Fibroblast of the aortic adventitia (primary cell): Measurements from ENCODE around the gene CAPN13. TPM values are rescaled to one million over a fixed set of nuclear protein-coding genes. Genes with fewer than 3 reads are reported as not detected.

ENCODE experiments used
- DNase-seq: peaks from one replicate; pipeline ENCODE4 v3.0.0-alpha.2; 2010; ENCODE audit warnings: low read depth
- H3K4me3 ChIP-seq: 2 replicates; pipeline ENCODE4 v1.5.1; 2011; ENCODE audit warnings: low read depth, mild to moderate bottlenecking, control low read depth, low read length, moderate library complexity
- CTCF ChIP-seq: IDR thresholded peaks from 2 replicates; pipeline ENCODE4 v1.5.1; 2011; ENCODE audit warnings: mild to moderate bottlenecking, low read length, control low read depth, inconsistent platforms; ENCODE audit not compliant: insufficient read depth
- total RNA-seq: library from RNA; depleted of rRNA; stranded (reverse); fragments of >200 nt; gene quantifications from 2 replicates; pipeline ENCODE4 v1.2.3, GENCODE V29; 2012; ENCODE audit warnings: low replicate concordance

Gene CAPN13
- total RNA-seq, 1 donor = not detected

GRCh38 chr2:30823452-30823851 lies 16.2 kb upstream of the CAPN13 start:
- no peak overlapping the region for H3K4me3 ChIP-seq
- TF ChIP-seq CTCF = no peak
- DNase-seq = no peak

- no peak overlapping the region for H3K4me3 ChIP-seq
- no peak for TF ChIP-seq CTCF
- DNase-seq = no peak
These were observed 14.7 kb upstream of the CAPN13 start for GRCh38 chr2:30821960-30822359.

- no peak for DNase-seq
- TF ChIP-seq CTCF = no peak
- no peak overlapping the region for H3K4me3 ChIP-seq
These were observed 13.3 kb upstream of the CAPN13 start for GRCh38 chr2:30820381-30821055.

- H3K4me3 ChIP-seq = no peak overlapping the region
- TF ChIP-seq CTCF = no peak
- DNase-seq = no peak
These were observed 2.7 kb upstream of the CAPN13 start for GRCh38 chr2:30809938-30810337.

- H3K4me3 ChIP-seq = no peak overlapping the region
- DNase-seq = no peak
- no peak for TF ChIP-seq CTCF
These were observed 1.4 kb upstream of the CAPN13 start for GRCh38 chr2:30808695-30809094.

GRCh38 chr2:30803281-30803680 lies 4.0 kb downstream of the CAPN13 start:
- TF ChIP-seq CTCF = no peak
- no peak overlapping the region for H3K4me3 ChIP-seq
- DNase-seq = no peak

- no peak for TF ChIP-seq CTCF
- no peak for DNase-seq
- H3K4me3 ChIP-seq = no peak overlapping the region
These were observed 4.6 kb downstream of the CAPN13 start for GRCh38 chr2:30802611-30803010.
